Lung (tissue), 12 donors: ENCODE measurements around the gene DOCK11. TPM values are rescaled to one million over a fixed set of nuclear protein-coding genes. Genes with fewer than 3 reads are reported as not detected.

Experiments
- ATAC-seq: fragments of 200-7000 bp; cut with Tn5 transposase; one replicate; pipeline ENCODE4 v1.9.1; 2020; ENCODE audit warnings: moderate number of reproducible peaks; ENCODE audit not compliant: insufficient read depth, low FRiP score
- DNase-seq, 3 donors: peaks; one replicate each; pipeline ENCODE4 v3.0.0-alpha.2; 2013 to 2017
- H3K27ac ChIP-seq, 2 donors: one replicate each; pipeline ENCODE4 v1.5.1; 2013; ENCODE audit warnings: mild to moderate bottlenecking in 2 of 2, moderate library complexity in 2 of 2, control low read depth in 1 of 2, inconsistent platforms in 1 of 2, low read depth in 1 of 2, low read length in 1 of 2
- H3K27me3 ChIP-seq, 3 donors: one replicate each; pipeline ENCODE4 v1.5.1; 2013; ENCODE audit warnings: low read length in 2 of 3; ENCODE audit not compliant: control insufficient read depth in 3 of 3, insufficient read depth in 3 of 3
- H3K36me3 ChIP-seq, 4 donors: one replicate each; pipeline ENCODE4 v1.5.1; 2013; ENCODE audit warnings: low read length in 4 of 4, mild to moderate bottlenecking in 1 of 4, moderate library complexity in 1 of 4; ENCODE audit not compliant: control insufficient read depth in 4 of 4, insufficient read depth in 4 of 4
- H3K4me1 ChIP-seq, 5 donors: one replicate each; pipeline ENCODE4 v1.5.1; 2013; ENCODE audit warnings: low read length in 5 of 5, mild to moderate bottlenecking in 2 of 5, moderate library complexity in 1 of 5; ENCODE audit not compliant: control insufficient read depth in 5 of 5, insufficient read depth in 5 of 5
- H3K4me3 ChIP-seq: one replicate; pipeline ENCODE4 v1.5.1; 2013; ENCODE audit warnings: mild to moderate bottlenecking, control low read depth, moderate library complexity
- H3K9ac ChIP-seq, 2 donors: one replicate each; pipeline ENCODE4 v1.5.1; 2013; ENCODE audit warnings: low read length in 2 of 2, control low read depth in 1 of 2; ENCODE audit not compliant: insufficient read depth in 1 of 2
- H3K9me3 ChIP-seq, 4 donors: one replicate each; pipeline ENCODE4 v1.5.1; 2013; ENCODE audit warnings: low read length in 3 of 4, mild to moderate bottlenecking in 1 of 4, moderate library complexity in 1 of 4; ENCODE audit not compliant: control insufficient read depth in 4 of 4, insufficient read depth in 3 of 4
- WGBS, 2 donors: extraction: QIAGEN DNeasy Blood & Tissue Kit; methylation state at CpG; one replicate each; pipeline ENCODE4 v1.1.7; 2013; 5-methylcytosine and 5-hydroxymethylcytosine counted together
- polyA plus RNA-seq, 2 donors: library from polyadenylated mRNA; stranded (reverse); fragments of 200-250 nt; gene quantifications; one replicate each; pipeline ENCODE4 v1.2.1, GENCODE V29; 2013
- total RNA-seq, 2 donors: library from RNA; depleted of rRNA in 1 of 2; stranded (reverse); fragments of >200 nt in 1 of 2; gene quantifications; one replicate each; pipeline ENCODE4 v1.2.1, GENCODE V29; 2014 to 2021
- TF ChIP-seq, protein P1 (sequence below): IDR thresholded peaks from 2 replicates; pipeline ENCODE4 v1.5.1; 2012; ENCODE audit warnings: mild to moderate bottlenecking; ENCODE audit errors: control extremely low read depth, extremely low read depth
- donor health status: control.
- donor health status: control.
- donor health status: Bipolar disorder and iron deficiency.
- donor health status: healthy.
- donor health status: DM: yes; HTN: yes; CAD: no.

The DOCK11 gene
- total and polyA plus RNA-seq, 4 donors, result 16.0 to 32.0 (median 23.6) TPM

DNA sequence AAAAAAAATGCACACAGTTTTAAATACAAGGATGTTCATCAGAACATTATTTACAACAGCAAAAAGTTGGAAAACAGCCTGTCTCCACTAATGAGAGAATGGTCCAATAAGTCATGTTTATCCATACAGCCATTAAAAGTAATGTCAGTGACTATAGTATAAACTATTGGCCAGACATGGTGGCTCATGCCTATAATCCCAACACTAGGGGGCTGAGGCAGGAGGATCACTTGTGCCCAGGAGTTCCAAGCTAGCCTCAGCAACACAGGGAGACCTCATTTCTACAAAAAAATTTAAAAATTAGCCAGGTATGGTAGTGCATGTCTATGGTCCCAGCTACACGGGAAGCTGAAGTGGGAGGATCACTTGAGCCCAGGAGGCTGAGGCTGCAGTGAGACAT is 183.7 kb downstream of the DOCK11 start:
- H3K4me1 ChIP-seq, result no peaks in the 10 kb centered on the region
- no peaks in the 10 kb centered on the region for H3K9me3 ChIP-seq
- no peaks in the 10 kb centered on the region for H3K27me3 ChIP-seq
- H3K4me3 ChIP-seq, result no peak overlapping the region
- 78 to 100% methylated on average over 1 of the region's 1 CpG for WGBS, 2 donors
- H3K9ac ChIP-seq, result no peak overlapping the region
- H3K36me3 ChIP-seq, result no peaks in the 10 kb centered on the region
- ATAC-seq (no peak), DNase-seq (no peak)
- TF ChIP-seq, protein P1, sequence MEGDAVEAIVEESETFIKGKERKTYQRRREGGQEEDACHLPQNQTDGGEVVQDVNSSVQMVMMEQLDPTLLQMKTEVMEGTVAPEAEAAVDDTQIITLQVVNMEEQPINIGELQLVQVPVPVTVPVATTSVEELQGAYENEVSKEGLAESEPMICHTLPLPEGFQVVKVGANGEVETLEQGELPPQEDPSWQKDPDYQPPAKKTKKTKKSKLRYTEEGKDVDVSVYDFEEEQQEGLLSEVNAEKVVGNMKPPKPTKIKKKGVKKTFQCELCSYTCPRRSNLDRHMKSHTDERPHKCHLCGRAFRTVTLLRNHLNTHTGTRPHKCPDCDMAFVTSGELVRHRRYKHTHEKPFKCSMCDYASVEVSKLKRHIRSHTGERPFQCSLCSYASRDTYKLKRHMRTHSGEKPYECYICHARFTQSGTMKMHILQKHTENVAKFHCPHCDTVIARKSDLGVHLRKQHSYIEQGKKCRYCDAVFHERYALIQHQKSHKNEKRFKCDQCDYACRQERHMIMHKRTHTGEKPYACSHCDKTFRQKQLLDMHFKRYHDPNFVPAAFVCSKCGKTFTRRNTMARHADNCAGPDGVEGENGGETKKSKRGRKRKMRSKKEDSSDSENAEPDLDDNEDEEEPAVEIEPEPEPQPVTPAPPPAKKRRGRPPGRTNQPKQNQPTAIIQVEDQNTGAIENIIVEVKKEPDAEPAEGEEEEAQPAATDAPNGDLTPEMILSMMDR, result no peak
- no peak overlapping the region for H3K27ac ChIP-seq

DNA sequence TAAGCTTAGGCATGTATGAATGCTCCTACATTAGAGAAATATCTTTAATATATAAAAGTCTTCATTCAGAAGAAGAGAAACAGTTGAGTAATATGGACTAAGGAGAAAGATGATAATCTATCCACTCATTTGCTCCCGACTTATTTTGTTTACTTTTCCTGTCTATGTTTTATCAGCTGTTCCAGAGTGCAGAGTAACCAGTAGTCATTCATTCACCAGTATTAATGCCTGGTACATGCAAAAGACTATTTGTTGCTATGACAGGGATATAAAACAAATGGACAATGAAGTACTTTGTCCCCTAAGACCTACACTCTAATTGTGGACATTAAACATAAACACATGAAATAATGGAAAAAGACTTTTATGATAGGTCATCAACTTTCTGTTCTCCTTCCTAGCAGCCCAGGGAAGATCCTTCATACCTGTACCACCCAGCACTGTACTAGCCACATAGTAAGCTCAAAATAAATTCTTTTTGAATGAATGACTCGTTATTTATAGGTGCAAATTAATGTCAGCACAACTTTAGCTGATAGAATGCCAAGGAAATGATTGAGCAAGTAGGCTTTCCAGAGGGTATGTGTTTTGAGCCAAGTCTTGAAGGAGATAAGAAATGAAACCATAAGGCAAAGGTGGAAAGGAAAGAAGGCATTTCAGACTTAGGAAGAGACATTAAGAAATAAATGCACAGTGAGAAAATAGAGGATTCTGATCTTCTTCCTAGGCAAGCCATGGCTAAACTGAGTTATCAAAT is 186.8 kb downstream of the DOCK11 start:
- ATAC-seq (no peak), DNase-seq (no peak)
- Histone ChIP-seq H3K4me1 (no peaks in the 10 kb centered on the region), H3K27me3 (no peaks in the 10 kb centered on the region), H3K9me3 (no peaks in the 10 kb centered on the region), H3K27ac (no peak overlapping the region), H3K4me3 (no peak overlapping the region), H3K36me3 (no peaks in the 10 kb centered on the region), H3K9ac (no peak overlapping the region)
- TF ChIP-seq, protein P1, result no peak
- WGBS, 2 donors, result 29 to 54% methylated on average over 2 of the region's 2 CpGs

DNA sequence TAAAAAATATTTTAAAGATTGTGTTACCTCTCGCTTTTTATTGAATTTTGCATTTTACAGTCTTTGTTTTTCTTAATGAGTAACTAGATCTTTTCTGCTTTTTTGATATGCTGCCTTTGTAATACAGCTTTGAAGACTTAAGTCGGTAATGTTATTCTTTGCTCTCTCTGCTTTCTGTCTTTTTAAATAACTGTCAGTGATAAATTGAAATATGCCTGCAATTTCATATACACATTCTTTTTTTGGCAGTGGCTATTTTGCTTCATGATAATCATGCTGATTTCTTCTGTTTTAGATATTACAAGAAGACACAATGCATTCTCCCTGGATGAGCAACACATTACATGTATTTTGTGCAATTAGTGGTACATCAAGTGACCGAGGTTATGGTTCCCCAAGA is 189.8 kb downstream of the DOCK11 start:
- DNase-seq (no peak), ATAC-seq (no peak)
- no peak overlapping the region for H3K9ac ChIP-seq
- no peak overlapping the region for H3K27ac ChIP-seq
- H3K9me3 ChIP-seq, result no peaks in the 10 kb centered on the region
- no peaks in the 10 kb centered on the region for H3K36me3 ChIP-seq
- no peaks in the 10 kb centered on the region for H3K27me3 ChIP-seq
- TF ChIP-seq, protein P1, result no peak
- no peaks in the 10 kb centered on the region for H3K4me1 ChIP-seq
- H3K4me3 ChIP-seq, result no peak overlapping the region
- WGBS, 2 donors, result 77 to 83% methylated on average over 3 of the region's 3 CpGs

DNA sequence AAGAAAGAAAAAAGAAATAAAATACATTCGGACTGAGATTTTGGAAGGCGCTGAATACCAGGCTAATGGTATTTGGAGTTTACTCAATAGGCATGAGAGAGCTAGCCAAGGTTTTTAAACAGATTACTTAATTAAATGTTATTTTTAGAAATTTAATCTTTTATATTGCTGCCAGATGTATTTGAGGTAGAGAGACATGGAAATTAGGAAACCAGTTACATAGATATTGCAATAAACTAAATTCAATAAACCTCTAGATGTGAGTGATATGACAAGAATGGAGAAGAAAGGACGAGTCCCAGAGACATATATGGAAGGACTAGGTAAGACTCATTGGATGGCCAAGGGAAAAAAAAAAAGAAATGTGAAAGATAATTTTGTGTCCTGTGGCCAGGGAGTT is 193.3 kb downstream of the DOCK11 start:
- Histone ChIP-seq H3K27me3 (no peaks in the 10 kb centered on the region), H3K9ac (no peak overlapping the region), H3K9me3 (no peaks in the 10 kb centered on the region), H3K27ac (no peak overlapping the region), H3K36me3 (no peaks in the 10 kb centered on the region), H3K4me3 (no peak overlapping the region), H3K4me1 (no peaks in the 10 kb centered on the region)
- WGBS, 2 donors, result 83 to 84% methylated on average over 3 of the region's 3 CpGs
- no peak for ATAC-seq
- DNase-seq, result no peak
- TF ChIP-seq, protein P1, result no peak
